ENCODE results near the gene TMEM98. TPM values are rescaled to one million over a fixed set of nuclear protein-coding genes. Genes with fewer than 3 reads are reported as not detected.
"Not testable (repeated sequence)": the region's sequence is repeated elsewhere in the genome, so short reads cannot be mapped to it uniquely, and the experiment has no call there.

The TMEM98 gene
- polyA plus RNA-seq, 2 of the 4 experiments (the other 2 are of a cell fraction): 46.6 to 61.0 TPM

DNA sequence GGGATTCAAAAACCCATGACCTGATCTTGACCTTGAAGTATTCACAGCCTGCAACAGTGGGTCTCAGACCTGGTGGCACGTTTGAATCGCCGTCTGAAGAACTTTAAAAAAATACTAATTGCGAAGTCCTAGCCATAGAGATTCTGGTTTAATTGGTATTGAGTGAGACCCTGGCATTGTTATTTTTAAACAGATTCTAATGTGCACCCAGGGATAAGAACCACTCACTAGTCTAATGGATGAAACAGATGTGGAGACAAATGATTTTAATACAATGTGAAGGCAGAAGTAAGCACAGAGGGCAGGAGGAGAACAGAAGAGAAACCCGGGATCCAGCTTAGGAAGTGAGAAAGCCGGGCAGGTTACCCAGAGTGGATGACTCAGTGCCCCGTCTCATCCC lies 21.2 kb downstream of the TMEM98 start:
- Histone ChIP-seq H3K27ac (no peak overlapping the region), H3K4me2 (no peak overlapping the region), H3K4me1 (0 out of 3 replicates have a peak, but pooled peaks cover 2% of the 10 kb centered on the region), H3K9me3 (no peaks in the 10 kb centered on the region), H3K4me3 (no peak overlapping the region)
- TF ChIP-seq RAD21 (conservative IDR thresholded peaks at IDR 0.05 in 1 of 2, IDR thresholded peaks at IDR 0.05 in 1 of 2) (no peak), PHF8 (IDR thresholded peaks at IDR 0.05; ENCODE audit: borderline replicate concordance, low read depth) (no peak), MAZ (IDR thresholded peaks at IDR 0.05; ENCODE audit: borderline replicate concordance, low read depth, low read length) (no peak), ZSCAN20 (CRISPR knock-in tag; IDR thresholded peaks at IDR 0.05) (no peak), ESRRA (IDR thresholded peaks at IDR 0.05; ENCODE audit: borderline replicate concordance, low read length) (no peak)
- TF ChIP-seq, protein P1, sequence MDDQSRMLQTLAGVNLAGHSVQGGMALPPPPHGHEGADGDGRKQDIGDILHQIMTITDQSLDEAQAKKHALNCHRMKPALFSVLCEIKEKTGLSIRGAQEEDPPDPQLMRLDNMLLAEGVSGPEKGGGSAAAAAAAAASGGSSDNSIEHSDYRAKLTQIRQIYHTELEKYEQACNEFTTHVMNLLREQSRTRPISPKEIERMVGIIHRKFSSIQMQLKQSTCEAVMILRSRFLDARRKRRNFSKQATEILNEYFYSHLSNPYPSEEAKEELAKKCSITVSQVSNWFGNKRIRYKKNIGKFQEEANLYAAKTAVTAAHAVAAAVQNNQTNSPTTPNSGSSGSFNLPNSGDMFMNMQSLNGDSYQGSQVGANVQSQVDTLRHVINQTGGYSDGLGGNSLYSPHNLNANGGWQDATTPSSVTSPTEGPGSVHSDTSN (IDR thresholded peaks at IDR 0.05): no peak
- ChIA-PET POLR2A (no interaction called here), CTCF (interaction anchor here (1.0 to 2.2 kb wide), 2 partner anchors 12 to 100 kb away, joined by 3 to 8 read pairs; no protein-coding TSS in a partner anchor)
- no peak for ATAC-seq
- WGBS (ENCODE audit: missing lambda C conversion rate): 16% methylated on average over 7 of the region's 7 CpGs
- FAIRE-seq: peak; percentile 7
- no peak for DNase-seq (ENCODE audit: low read depth in 1 of 2, low spot score in 1 of 2)

DNA sequence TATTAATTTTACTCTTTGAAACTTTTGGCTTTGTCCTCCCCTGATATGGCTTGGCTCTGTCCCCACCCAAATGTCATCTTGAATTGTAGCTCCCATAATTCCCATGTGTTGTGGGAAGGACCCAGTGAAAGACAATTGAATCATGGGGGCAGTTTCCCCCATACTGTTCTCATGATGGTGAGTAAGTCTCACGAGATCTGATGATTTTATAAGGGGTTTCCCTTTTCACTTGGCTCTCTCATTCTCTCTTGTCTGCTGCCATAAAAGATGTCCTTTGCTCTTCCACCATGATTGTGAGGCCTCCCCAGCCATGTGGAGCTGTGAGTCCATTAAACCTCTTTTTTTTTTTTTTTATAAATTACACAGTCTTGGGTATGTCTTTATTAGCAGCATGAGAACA lies 24.5 kb downstream of the TMEM98 start:
- CTCF ChIA-PET: interaction anchor here (0.6 to 1.3 kb wide), 2 partner anchors 11 to 1050 kb away, joined by 3 to 5 read pairs; no protein-coding TSS in a partner anchor
- FAIRE-seq; H3K9me3 ChIP-seq; POLR2A ChIA-PET; H3K4me1 ChIP-seq; H3K4me2 ChIP-seq; H3K27ac ChIP-seq; DNase-seq (ENCODE audit: low read depth in 1 of 2, low spot score in 1 of 2); ATAC-seq; H3K4me3 ChIP-seq: not testable (repeated sequence)
- 19% methylated on average over 1 of the region's 1 CpG for WGBS (ENCODE audit: missing lambda C conversion rate)

GRCh38 chr17:32953045-32953444 lies 25.1 kb downstream of the TMEM98 start:
- Histone ChIP-seq H3K4me2 (no peak overlapping the region), H3K4me1 (0 out of 3 replicates have a peak, but pooled peaks cover 7% of the 10 kb centered on the region), H3K4me3 (no peak overlapping the region), H3K9me3 (no peaks in the 10 kb centered on the region), H3K27ac (no peak overlapping the region)
- no peak for DNase-seq (ENCODE audit: low read depth in 1 of 2, low spot score in 1 of 2)
- ATAC-seq: no peak
- ChIA-PET CTCF (interaction anchor here (1.2 kb wide), 1 partner anchor 339 kb away, joined by 3 read pairs; no protein-coding TSS in a partner anchor), POLR2A (no interaction called here)
- TF ChIP-seq BCL3 (IDR thresholded peaks at IDR 0.05) (no peak), CHD2 (IDR thresholded peaks at IDR 0.05; ENCODE audit: low read length, partially characterized antibody) (no peak), EHMT2 (IDR thresholded peaks at IDR 0.05; ENCODE audit: low read depth) (no peak), HDAC2 (IDR thresholded peaks at IDR 0.05) (no peak), NFE2L2 (conservative IDR thresholded peaks at IDR 0.05; ENCODE audit: low read length) (no peak), FOSB (CRISPR knock-in tag; IDR thresholded peaks at IDR 0.05) (no peak)
- no peak for FAIRE-seq

- CTCF ChIA-PET: interaction anchor here (0.7 to 1.2 kb wide), 3 partner anchors 16 to 338 kb away, joined by 3 read pairs; no protein-coding TSS in a partner anchor
- Histone ChIP-seq H3K4me2 (no peak overlapping the region; the same call in 2 of the 3 replicates), H3K9me3 (no peaks in the 10 kb centered on the region), H3K4me1 (0 out of 3 replicates have a peak, but pooled peaks cover 7% of the 10 kb centered on the region), H3K4me3 (no peak overlapping the region), H3K27ac (no peak overlapping the region)
- WGBS (ENCODE audit: missing lambda C conversion rate): 70% methylated on average over 2 of the region's 2 CpGs
- POLR2A ChIA-PET: no interaction called here
- ATAC-seq (no peak), FAIRE-seq (no peak), DNase-seq (ENCODE audit: low read depth in 1 of 2, low spot score in 1 of 2) (no peak)
- TF ChIP-seq CBX8 (IDR thresholded peaks at IDR 0.05): no peak
- no peak for TF ChIP-seq MYC (IDR thresholded peaks at IDR 0.05; ENCODE audit: borderline replicate concordance, low read length)
- TF ChIP-seq USF2 (IDR thresholded peaks at IDR 0.05): no peak
- TF ChIP-seq BHLHE40 (IDR thresholded peaks at IDR 0.05; ENCODE audit: low read depth, low read length): no peak
- TF ChIP-seq TFCP2L1 (CRISPR knock-in tag; IDR thresholded peaks at IDR 0.05): no peak
Measured at GRCh38 chr17:32953857-32954256, 25.9 kb downstream of the TMEM98 start.

Measured in A549 (cell line).